Smooth muscle cell (in vitro differentiated cells): ENCODE data around the gene CYP27A1. TPM values are rescaled to one million over a fixed set of nuclear protein-coding genes. Genes with fewer than 3 reads are reported as not detected.
"Not testable (repeated sequence)": the region's sequence is repeated elsewhere in the genome, so short reads cannot be mapped to it uniquely, and the experiment has no call there.

Experiments used
- DNase-seq: peaks from one replicate; lab custom pipeline; 2025; ENCODE audit not compliant: unreplicated experiment; lab: John Stamatoyannopoulos, UW
- H2AFZ ChIP-seq: fragments of 200-600 bp; sonication (generic); 2 replicates; pipeline ENCODE4 v1.6.0; 2016; ENCODE audit warnings: antibody characterized with exemption, low read depth, mild to moderate bottlenecking
- H3F3A ChIP-seq: fragments of 200-600 bp; sonication (generic); 2 replicates; pipeline ENCODE4 v1.6.0; 2017; ENCODE audit warnings: antibody characterized with exemption, low read depth
- H3K27ac ChIP-seq: fragments of 200-600 bp; sonication (generic); 2 replicates; pipeline ENCODE4 v1.5.1; 2016; ENCODE audit warnings: low read depth, mild to moderate bottlenecking
- H3K27me3 ChIP-seq: fragments of 200-600 bp; sonication (generic); 2 replicates; pipeline ENCODE4 v1.6.1; 2016; ENCODE audit warnings: low read depth, mild to moderate bottlenecking
- H3K36me3 ChIP-seq: fragments of 200-600 bp; sonication (generic); 2 replicates; pipeline ENCODE4 v1.5.1; 2016; ENCODE audit warnings: low read depth
- H3K4me1 ChIP-seq: fragments of 200-600 bp; sonication (generic); 2 replicates; pipeline ENCODE4 v1.5.1; 2016; ENCODE audit warnings: low read depth
- H3K4me2 ChIP-seq: fragments of 200-600 bp; sonication (generic); 2 replicates; pipeline ENCODE4 v1.6.0; 2016; ENCODE audit warnings: mild to moderate bottlenecking
- H3K4me3 ChIP-seq: fragments of 200-600 bp; sonication (generic); 2 replicates; pipeline ENCODE4 v1.5.1; 2016; ENCODE audit warnings: mild to moderate bottlenecking
- H3K79me2 ChIP-seq: fragments of 200-600 bp; sonication (generic); 2 replicates; pipeline ENCODE4 v1.6.0; 2016; ENCODE audit warnings: low read depth, mild to moderate bottlenecking
- H3K9ac ChIP-seq: fragments of 200-600 bp; sonication (generic); 2 replicates; pipeline ENCODE4 v1.6.0; 2016; ENCODE audit warnings: low read depth
- H3K9me3 ChIP-seq: fragments of 200-600 bp; sonication (generic); replicated peaks from 2 replicates; pipeline ENCODE4 v1.5.1; 2016; ENCODE audit warnings: low read depth
- H4K20me1 ChIP-seq: fragments of 200-600 bp; sonication (generic); 2 replicates; pipeline ENCODE4 v1.6.0; 2016; ENCODE audit warnings: low read depth
- CTCF ChIP-seq: fragments of 200-600 bp; sonication (generic); IDR thresholded peaks from 2 replicates; pipeline ENCODE4 v1.5.1; 2017; ENCODE audit warnings: borderline replicate concordance, mild to moderate bottlenecking, antibody characterized with exemption; ENCODE audit not compliant: insufficient read depth, poor library complexity, severe bottlenecking
- WGBS: methylation state at CpG from one replicate; pipeline ENCODE4 v1.1.7; 2016; ENCODE audit warnings: low lambda C conversion rate; 5-methylcytosine and 5-hydroxymethylcytosine counted together
- polyA plus RNA-seq: library from polyadenylated mRNA; unstranded; fragments of >200 nt; fragmentation: Nextera tagmentation; extraction: Ambion mirVana; gene quantifications from 2 replicates; pipeline ENCODE4 v1.2.1, GENCODE V29; 2016
- total RNA-seq: library from RNA; depleted of rRNA; stranded (reverse); fragments of >200 nt; gene quantifications from 2 replicates; pipeline ENCODE4 v1.2.3, GENCODE V29; 2014

The CYP27A1 gene
- total and polyA plus RNA-seq, 2 experiments from 2014 or later, result 11.2 to 11.5 TPM

- WGBS, result 63% methylated on average over 4 of the region's 4 CpGs
Observed at GRCh38 chr2:218839430-218839829, 57.5 kb downstream of the CYP27A1 start.

GRCh38 chr2:218839888-218840287 is 57.9 kb downstream of the CYP27A1 start:
- Histone ChIP-seq H3K36me3 (no peaks in the 10 kb centered on the region), H3K4me1 (no peaks in the 10 kb centered on the region), H3K4me3 (no peak overlapping the region), H3K27ac (no peak overlapping the region), H3K27me3 (no peaks in the 10 kb centered on the region), H4K20me1 (no peaks in the 10 kb centered on the region), H3K4me2 (no peak overlapping the region), H2AFZ (peak overlapping the region; percentile 2), H3F3A (no peaks in the 10 kb centered on the region), H3K9ac (no peak overlapping the region), H3K79me2 (no peaks in the 10 kb centered on the region), H3K9me3 (peaks cover 4% of the 10 kb centered on the region)
- WGBS, result 87% methylated on average over 1 of the region's 1 CpG
- DNase-seq, result no peak
- TF ChIP-seq CTCF, result no peak

More at GRCh38 chr2:218839430-218839829, 57.5 kb downstream of the CYP27A1 start:
- no peaks in the 10 kb centered on the region for H3K27me3 ChIP-seq
- no peak overlapping the region for H3K4me2 ChIP-seq
- H3K9ac ChIP-seq, result no peak overlapping the region
- no peaks in the 10 kb centered on the region for H3K4me1 ChIP-seq
- H3F3A ChIP-seq, result no peaks in the 10 kb centered on the region
- H2AFZ ChIP-seq, result peak overlapping the region; percentile 2
- no peak overlapping the region for H3K4me3 ChIP-seq
- H3K36me3 ChIP-seq, result no peaks in the 10 kb centered on the region
- H4K20me1 ChIP-seq, result no peaks in the 10 kb centered on the region
- H3K27ac ChIP-seq, result no peak overlapping the region
- H3K79me2 ChIP-seq, result no peaks in the 10 kb centered on the region
- DNase-seq, result no peak
- H3K9me3 ChIP-seq, result peaks cover 4% of the 10 kb centered on the region
- no peak for TF ChIP-seq CTCF

GRCh38 chr2:218844334-218844733 is 62.4 kb downstream of the CYP27A1 start:
- H3K4me1 ChIP-seq, H3K36me3 ChIP-seq, H3K4me2 ChIP-seq, H3K9me3 ChIP-seq, H3K4me3 ChIP-seq, H2AFZ ChIP-seq, H3K9ac ChIP-seq, H3F3A ChIP-seq, H3K79me2 ChIP-seq, H3K27me3 ChIP-seq, H4K20me1 ChIP-seq, DNase-seq, H3K27ac ChIP-seq: not testable (repeated sequence)
- WGBS, result 84% methylated on average over 5 of the region's 5 CpGs

GRCh38 chr2:218846963-218847362 is 65.0 kb downstream of the CYP27A1 start:
- WGBS, result 92% methylated on average over 6 of the region's 18 CpGs
- not testable (repeated sequence) for H3K9me3 ChIP-seq, H3K9ac ChIP-seq, H3K4me3 ChIP-seq, H3K36me3 ChIP-seq, H3K4me2 ChIP-seq, H3K27ac ChIP-seq, H2AFZ ChIP-seq, H3F3A ChIP-seq, H3K79me2 ChIP-seq, H4K20me1 ChIP-seq, H3K4me1 ChIP-seq, DNase-seq, H3K27me3 ChIP-seq

GRCh38 chr2:218849721-218850120 is 67.8 kb downstream of the CYP27A1 start:
- no peak overlapping the region for H2AFZ ChIP-seq
- H3K9me3 ChIP-seq, result no peaks in the 10 kb centered on the region
- H3F3A ChIP-seq, result no peaks in the 10 kb centered on the region
- TF ChIP-seq CTCF, result no peak
- no peak for DNase-seq
- H3K4me3 ChIP-seq, result no peak overlapping the region
- H3K4me1 ChIP-seq, result peaks cover 7% of the 10 kb centered on the region
- H3K36me3 ChIP-seq, result no peaks in the 10 kb centered on the region
- no peak overlapping the region for H3K9ac ChIP-seq
- H3K27ac ChIP-seq, result no peak overlapping the region
- H3K79me2 ChIP-seq, result no peaks in the 10 kb centered on the region
- no peaks in the 10 kb centered on the region for H3K27me3 ChIP-seq
- no peak overlapping the region for H3K4me2 ChIP-seq
- 45% methylated on average over 7 of the region's 7 CpGs for WGBS
- no peaks in the 10 kb centered on the region for H4K20me1 ChIP-seq
